GM12878 (cell line): ENCODE measurements around the gene MPHOSPH9. TPM values are rescaled to one million over a fixed set of nuclear protein-coding genes. Genes with fewer than 3 reads are reported as not detected.

Experiments
- ATAC-seq: fragments of 200-7000 bp; cut with Tn5 transposase; 3 replicates; pipeline ENCODE4 v1.9.1; 2020; ENCODE audit warnings: mild to moderate bottlenecking, moderate library complexity
- BruUV-seq: library from RNA; stranded (reverse); fragments of 400-500 nt; replicated peaks from 2 replicates; lab custom pipeline; 2021; lab: Mats Ljungman, UMichigan
- CTCF ChIA-PET: fragments of 300-600 bp; sonication (Branson Sonifier 250); formaldehyde crosslinking; extraction: SDS; loops from one replicate; lab custom pipeline; 2021; ENCODE audit warnings: inconsistent platforms; lab: Yijun Ruan, JAX
- POLR2A ChIA-PET: fragments of 350-600 bp; formaldehyde crosslinking; extraction: SDS; loops from one replicate; lab custom pipeline; 2021; ENCODE audit warnings: inconsistent platforms; lab: Charles Lee
- RAD21 ChIA-PET: fragments of 300-600 bp; sonication (Branson Sonifier 250); formaldehyde crosslinking; loops from one replicate; lab custom pipeline; 2023; ENCODE audit warnings: antibody characterized with exemption; ENCODE audit not compliant: unreplicated experiment; lab: Charles Lee
- SMC1A ChIA-PET: fragments of 300-600 bp; sonication (Branson Sonifier 250); formaldehyde crosslinking; loops from one replicate; lab custom pipeline; 2023; ENCODE audit not compliant: unreplicated experiment, uncharacterized antibody; lab: Charles Lee
- DNase-seq: peaks from one replicate; pipeline ENCODE4 v3.0.0-alpha.2; 2011; ENCODE audit warnings: low read depth, low spot score
- FAIRE-seq: peaks from 3 replicates; lab custom pipeline; 2011; peaks lifted over from hg19 to GRCh38; lab: Jason Lieb, UNC
- H2AFZ ChIP-seq: 2 replicates; pipeline ENCODE4 v1.6.0; 2011; ENCODE audit warnings: low read depth, low read length, control low read depth; ENCODE audit not compliant: control insufficient read depth
- H3K27ac ChIP-seq: 2 replicates; pipeline ENCODE4 v1.5.1; 2011; ENCODE audit warnings: control low read depth; ENCODE audit not compliant: control insufficient read depth, insufficient read depth
- H3K27me3 ChIP-seq, 2 experiments: replicated peaks in 1 of 2; 2 replicates each; pipeline versions ENCODE4 v1.6.0 to v1.6.1; 2011; ENCODE audit warnings: low read length in 1 of 2; ENCODE audit not compliant: control insufficient read depth in 2 of 2, insufficient read depth in 2 of 2
- H3K36me3 ChIP-seq, 2 experiments: 2 replicates each; pipeline ENCODE4 v1.5.1; 2011; ENCODE audit warnings: low read length in 1 of 2; ENCODE audit not compliant: control insufficient read depth in 2 of 2, insufficient read depth in 2 of 2
- H3K4me1 ChIP-seq: 2 replicates; pipeline ENCODE4 v1.6.1; 2011; ENCODE audit warnings: mild to moderate bottlenecking, low read length, moderate library complexity, mixed read lengths; ENCODE audit not compliant: control insufficient read depth, insufficient read depth
- H3K4me2 ChIP-seq: 2 replicates; pipeline ENCODE4 v1.6.0; 2011; ENCODE audit warnings: control low read depth; ENCODE audit not compliant: control insufficient read depth, insufficient read depth
- H3K4me3 ChIP-seq: fragments of 200-600 bp; sonication (generic); 2 replicates; pipeline ENCODE4 v1.5.1; 2016
- H3K79me2 ChIP-seq: 2 replicates; pipeline ENCODE4 v1.6.0; 2011; ENCODE audit warnings: low read length; ENCODE audit not compliant: control insufficient read depth, insufficient read depth
- H3K9ac ChIP-seq: 2 replicates; pipeline ENCODE4 v1.8.0; 2011; ENCODE audit warnings: low read length, control low read depth, mixed read lengths; ENCODE audit not compliant: control insufficient read depth, insufficient read depth
- H3K9me3 ChIP-seq: replicated peaks from 3 replicates; pipeline ENCODE4 v1.5.1; 2011; ENCODE audit warnings: mild to moderate bottlenecking, low read length; ENCODE audit not compliant: control insufficient read depth, insufficient read depth
- H4K20me1 ChIP-seq: 2 replicates; pipeline ENCODE4 v1.6.0; 2011; ENCODE audit not compliant: control insufficient read depth, insufficient read depth
- BHLHE40 ChIP-seq, 2 experiments: fragments of 450-650 bp in 1 of 2; IDR thresholded peaks; 2 replicates each; pipeline ENCODE4 v1.6.1; 2011 to 2017; ENCODE audit warnings: low read depth in 2 of 2, borderline replicate concordance in 1 of 2, improper control_type of control experiment in 1 of 2, low read length in 1 of 2, mild to moderate bottlenecking in 1 of 2
- CREB1 ChIP-seq: IDR thresholded peaks from 2 replicates; pipeline ENCODE4 v1.6.1; 2012; ENCODE audit warnings: low read depth, mild to moderate bottlenecking, inconsistent platforms
- ETV6 ChIP-seq, 2 experiments: fragments of 450-650 bp in 1 of 2; IDR thresholded peaks in 1 of 2; conservative IDR thresholded peaks in 1 of 2; 2 replicates each; pipeline ENCODE4 v1.6.1; 2014; ENCODE audit warnings: antibody characterized with exemption in 1 of 2, borderline replicate concordance in 1 of 2, low read depth in 1 of 2, mild to moderate bottlenecking in 1 of 2, moderate library complexity in 1 of 2
- IKZF1 ChIP-seq: fragments of 450-650 bp; conservative IDR thresholded peaks from 2 replicates; pipeline ENCODE4 v1.6.1; 2017; ENCODE audit warnings: antibody characterized with exemption, mild to moderate bottlenecking
- MEF2A ChIP-seq: IDR thresholded peaks from 2 replicates; pipeline ENCODE4 v1.6.1; 2011; ENCODE audit warnings: low read depth, mild to moderate bottlenecking, low read length, moderate library complexity; ENCODE audit not compliant: insufficient read depth
- NR2F1 ChIP-seq: fragments of 450-650 bp; conservative IDR thresholded peaks from 2 replicates; pipeline ENCODE4 v1.6.1; 2017; ENCODE audit warnings: mild to moderate bottlenecking
- NRF1 ChIP-seq: conservative IDR thresholded peaks from 2 replicates; pipeline ENCODE4 v1.6.1; 2011; ENCODE audit warnings: mild to moderate bottlenecking, low read depth, low read length, improper control_type of control experiment
- RAD21 ChIP-seq: IDR thresholded peaks from 2 replicates; pipeline ENCODE4 v1.6.1; 2011; ENCODE audit warnings: mild to moderate bottlenecking, low read depth, low read length, moderate library complexity; ENCODE audit not compliant: insufficient read depth
- ZNF24 ChIP-seq: fragments of 450-650 bp; IDR thresholded peaks from 2 replicates; pipeline ENCODE4 v1.6.1; 2017; ENCODE audit warnings: antibody characterized with exemption, mild to moderate bottlenecking
- WGBS: methylation state at CpG from one replicate; pipeline ENCODE4 v1.1.6; 2016; ENCODE audit warnings: low lambda C conversion rate; ENCODE audit not compliant: insufficient replicate concordance, insufficient coverage; ENCODE audit errors: missing lambda C conversion rate; 5-methylcytosine and 5-hydroxymethylcytosine counted together
- in situ Hi-C: fragments of 300-500 bp; cut with MboI; formaldehyde crosslinking; loops from 9 replicates; pipeline ENCODE4 v1.14.3; 2018; ENCODE audit warnings: mixed read lengths
- intact Hi-C: fragments of 100-400 bp; cut with micrococcal nuclease; formaldehyde crosslinking; loops from one replicate; pipeline ENCODE4 v1.14.2; 2022; ENCODE audit not compliant: unreplicated experiment
- polyA plus RNA-seq, 11 experiments: library from polyadenylated mRNA; depleted of rRNA in 4 of 11; unstranded in 6 of 11; stranded (reverse) in 5 of 11; fragments of >200 nt; fragmentation: Nextera tagmentation in 4 of 11; fragmentation: Illumina TruSeq in 1 of 11; extraction: Ambion mirVana in 4 of 11; extraction: Trizol in 1 of 11; gene quantifications; 1 replicate in 1 of 11; 2 replicates in 10 of 11; pipeline versions ENCODE4 v1.2.1 to v1.2.3, GENCODE V29; 2011 to 2016; ENCODE audit warnings: inconsistent platforms in 2 of 11, missing spikeins in 2 of 11, low read depth in 1 of 11
- total RNA-seq, 4 experiments: library from RNA; depleted of rRNA in 3 of 4; stranded (reverse); fragments of >200 nt in 3 of 4; fragmentation: Illumina TruSeq in 1 of 4; extraction: Trizol in 1 of 4; gene quantifications; 2 replicates each; pipeline versions ENCODE4 v1.2.1 to v1.2.3, GENCODE V29; 2013 to 2021
- TF ChIP-seq, protein P1 (sequence below): IDR thresholded peaks from 2 replicates; pipeline ENCODE4 v1.6.1; 2011; ENCODE audit warnings: borderline replicate concordance, low read depth, mild to moderate bottlenecking, moderate library complexity, low read length; ENCODE audit not compliant: insufficient read depth, poor library complexity, severe bottlenecking
- TF ChIP-seq, protein P2 (sequence below): IDR thresholded peaks from 2 replicates; pipeline ENCODE4 v1.6.1; 2011; ENCODE audit warnings: low read depth, mild to moderate bottlenecking, low read length, moderate library complexity, borderline replicate concordance; ENCODE audit errors: extremely low read depth
- TF ChIP-seq, protein P3 (sequence below): fragments of 150-350 bp; IDR thresholded peaks from 2 replicates; pipeline ENCODE4 v1.6.1; 2014; ENCODE audit warnings: mild to moderate bottlenecking, low read depth, low read length
- TF ChIP-seq, protein P4 (sequence below): IDR thresholded peaks from 2 replicates; pipeline ENCODE4 v1.6.1; 2011; ENCODE audit warnings: mild to moderate bottlenecking, low read depth, low read length, moderate library complexity; ENCODE audit not compliant: insufficient replicate concordance

MPHOSPH9 gene
- total and polyA plus RNA-seq, 10 of the 15 experiments (the other 5 are each of a cell fraction or from before 2014, with no cell fraction given) = 11.5 to 72.2 (median 45.7) TPM

DNA sequence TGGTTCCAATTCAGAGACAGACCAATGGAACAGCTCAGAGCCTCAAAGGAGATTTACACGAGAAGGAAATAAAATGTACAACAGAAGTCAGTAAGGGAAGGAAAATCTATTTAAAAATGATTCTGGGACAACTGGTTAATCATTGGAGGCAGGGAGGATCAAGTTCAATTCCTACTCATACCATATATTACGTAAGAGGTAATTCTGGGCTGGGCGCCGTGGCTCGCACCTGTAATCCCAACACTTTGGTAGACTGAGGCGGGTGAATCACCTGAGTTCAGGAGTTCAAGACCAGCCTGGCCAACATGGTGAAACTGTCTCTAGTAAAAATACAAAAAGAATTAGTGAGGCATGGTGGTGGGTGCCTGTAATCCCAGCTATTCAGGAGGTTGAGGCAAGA, 45.3 kb downstream of the MPHOSPH9 start (continued):
- TF ChIP-seq, protein P1, sequence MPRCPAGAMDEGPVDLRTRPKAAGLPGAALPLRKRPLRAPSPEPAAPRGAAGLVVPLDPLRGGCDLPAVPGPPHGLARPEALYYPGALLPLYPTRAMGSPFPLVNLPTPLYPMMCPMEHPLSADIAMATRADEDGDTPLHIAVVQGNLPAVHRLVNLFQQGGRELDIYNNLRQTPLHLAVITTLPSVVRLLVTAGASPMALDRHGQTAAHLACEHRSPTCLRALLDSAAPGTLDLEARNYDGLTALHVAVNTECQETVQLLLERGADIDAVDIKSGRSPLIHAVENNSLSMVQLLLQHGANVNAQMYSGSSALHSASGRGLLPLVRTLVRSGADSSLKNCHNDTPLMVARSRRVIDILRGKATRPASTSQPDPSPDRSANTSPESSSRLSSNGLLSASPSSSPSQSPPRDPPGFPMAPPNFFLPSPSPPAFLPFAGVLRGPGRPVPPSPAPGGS = no peak
- TF ChIP-seq, protein P2, sequence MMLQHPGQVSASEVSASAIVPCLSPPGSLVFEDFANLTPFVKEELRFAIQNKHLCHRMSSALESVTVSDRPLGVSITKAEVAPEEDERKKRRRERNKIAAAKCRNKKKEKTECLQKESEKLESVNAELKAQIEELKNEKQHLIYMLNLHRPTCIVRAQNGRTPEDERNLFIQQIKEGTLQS = no peak
- TF ChIP-seq ZNF24 (no peak), ETV6 (conservative IDR thresholded peaks at IDR 0.05 in 1 of 2, IDR thresholded peaks at IDR 0.05 in 1 of 2; ENCODE audit: borderline replicate concordance in 1 of 2, low read depth in 1 of 2) (no peak), NRF1 (no peak), MEF2A (no peak), NR2F1 (no peak)
- TF ChIP-seq, protein P3, sequence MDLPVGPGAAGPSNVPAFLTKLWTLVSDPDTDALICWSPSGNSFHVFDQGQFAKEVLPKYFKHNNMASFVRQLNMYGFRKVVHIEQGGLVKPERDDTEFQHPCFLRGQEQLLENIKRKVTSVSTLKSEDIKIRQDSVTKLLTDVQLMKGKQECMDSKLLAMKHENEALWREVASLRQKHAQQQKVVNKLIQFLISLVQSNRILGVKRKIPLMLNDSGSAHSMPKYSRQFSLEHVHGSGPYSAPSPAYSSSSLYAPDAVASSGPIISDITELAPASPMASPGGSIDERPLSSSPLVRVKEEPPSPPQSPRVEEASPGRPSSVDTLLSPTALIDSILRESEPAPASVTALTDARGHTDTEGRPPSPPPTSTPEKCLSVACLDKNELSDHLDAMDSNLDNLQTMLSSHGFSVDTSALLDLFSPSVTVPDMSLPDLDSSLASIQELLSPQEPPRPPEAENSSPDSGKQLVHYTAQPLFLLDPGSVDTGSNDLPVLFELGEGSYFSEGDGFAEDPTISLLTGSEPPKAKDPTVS = no peak

DNA sequence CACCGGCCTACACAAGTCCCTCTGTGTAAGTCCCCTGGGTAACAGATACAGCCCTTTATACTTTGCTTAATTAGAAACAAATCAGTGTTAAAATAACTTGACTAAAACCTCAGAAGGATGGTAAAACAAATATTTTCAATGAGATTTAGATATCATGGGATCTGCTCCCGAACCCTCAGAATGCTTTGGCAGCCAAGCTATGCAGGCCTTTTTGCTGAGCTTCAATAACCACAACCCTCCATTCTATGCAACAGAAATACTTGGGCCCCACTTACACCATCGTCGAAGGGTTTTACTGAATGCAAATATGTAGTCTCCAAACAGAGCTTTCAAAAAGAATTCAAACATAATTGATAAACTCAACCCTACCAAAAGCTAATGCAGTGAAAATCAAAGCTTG, 52.8 kb downstream of the MPHOSPH9 start:
- no peak for DNase-seq
- H3K79me2 ChIP-seq = no peaks in the 10 kb centered on the region
- H3K9me3 ChIP-seq = no peaks in the 10 kb centered on the region
- POLR2A ChIA-PET = no interaction called here
- no peak overlapping the region for H3K9ac ChIP-seq
- FAIRE-seq = no peak
- H3K4me1 ChIP-seq = no peaks in the 10 kb centered on the region
- H4K20me1 ChIP-seq = no peaks in the 10 kb centered on the region
- RAD21 ChIA-PET = no interaction called here
- H2AFZ ChIP-seq = no peak overlapping the region
- 38% methylated on average over 4 of the region's 4 CpGs for WGBS
- H3K27ac ChIP-seq = no peak overlapping the region
- BruUV-seq = no TSS peak
- CTCF ChIA-PET = interaction anchor here (0.6 to 0.9 kb wide), 2 partner anchors 57 to 229 kb away, joined by 3 to 5 read pairs; no protein-coding TSS in a partner anchor
- no peak overlapping the region for H3K4me3 ChIP-seq
- in situ Hi-C loops = no loop called here
- SMC1A ChIA-PET = interaction anchor here (0.7 to 1.4 kb wide), 4 partner anchors 17 to 98 kb away, joined by 3 read pairs; no protein-coding TSS in a partner anchor
- no peak overlapping the region for H3K4me2 ChIP-seq
- TF ChIP-seq RAD21 = no peak
- no peak for TF ChIP-seq BHLHE40 (IDR thresholded peaks at IDR 0.05; ENCODE audit: borderline replicate concordance in 1 of 2, low read depth in 2 of 2, low read length in 1 of 2)
- no peak for TF ChIP-seq IKZF1
- TF ChIP-seq, protein P4, sequence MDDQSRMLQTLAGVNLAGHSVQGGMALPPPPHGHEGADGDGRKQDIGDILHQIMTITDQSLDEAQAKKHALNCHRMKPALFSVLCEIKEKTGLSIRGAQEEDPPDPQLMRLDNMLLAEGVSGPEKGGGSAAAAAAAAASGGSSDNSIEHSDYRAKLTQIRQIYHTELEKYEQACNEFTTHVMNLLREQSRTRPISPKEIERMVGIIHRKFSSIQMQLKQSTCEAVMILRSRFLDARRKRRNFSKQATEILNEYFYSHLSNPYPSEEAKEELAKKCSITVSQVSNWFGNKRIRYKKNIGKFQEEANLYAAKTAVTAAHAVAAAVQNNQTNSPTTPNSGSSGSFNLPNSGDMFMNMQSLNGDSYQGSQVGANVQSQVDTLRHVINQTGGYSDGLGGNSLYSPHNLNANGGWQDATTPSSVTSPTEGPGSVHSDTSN = no peak
- TF ChIP-seq CREB1 = no peak
- H3K27me3 ChIP-seq = no peaks in the 10 kb centered on the region
- peaks cover 0 to 23% of the 10 kb centered on the region in 2 experiments; a peak in 3 of 4 replicates for H3K36me3 ChIP-seq
- intact Hi-C loops = no loop called here
- ATAC-seq = no peak
